Neural cell (in vitro differentiated cells): Measurements from ENCODE around the gene MLST8. TPM values are rescaled to one million over a fixed set of nuclear protein-coding genes. Genes with fewer than 3 reads are reported as not detected.

Experiments
- H2AFZ ChIP-seq: fragments of 200-600, 300-800 bp; sonication (generic), shearing (Covaris generic); 2 replicates; pipeline ENCODE4 v1.6.0; 2014; ENCODE audit warnings: low read depth, mild to moderate bottlenecking, antibody characterized with exemption, low read length, moderate library complexity
- H3F3A ChIP-seq: fragments of 200-600 bp; shearing (Covaris generic); 2 replicates; pipeline ENCODE4 v1.6.1; 2016; ENCODE audit warnings: mild to moderate bottlenecking, moderate library complexity, mixed read lengths, antibody characterized with exemption, low read length; ENCODE audit not compliant: insufficient read depth, poor library complexity, severe bottlenecking
- H3K27ac ChIP-seq: fragments of 200-600, 300-800 bp; sonication (generic), shearing (Covaris generic); 2 replicates; pipeline ENCODE4 v1.5.1; 2014; ENCODE audit warnings: mild to moderate bottlenecking, low read length, moderate library complexity
- H3K27me3 ChIP-seq: fragments of 300-800, 200-600 bp; sonication (generic), shearing (Covaris generic); 2 replicates; pipeline ENCODE4 v1.6.0; 2014; ENCODE audit warnings: mild to moderate bottlenecking, low read depth, low read length, moderate library complexity; ENCODE audit not compliant: insufficient read depth
- H3K36me3 ChIP-seq: fragments of 300-800, 200-600 bp; sonication (generic), shearing (Covaris generic); 2 replicates; pipeline ENCODE4 v1.5.1; 2014; ENCODE audit warnings: mild to moderate bottlenecking, antibody characterized with exemption, low read length, moderate library complexity; ENCODE audit not compliant: insufficient read depth
- H3K4me2 ChIP-seq: fragments of 300-800, 200-600 bp; sonication (generic), shearing (Covaris generic); 2 replicates; pipeline ENCODE4 v1.6.0; 2014; ENCODE audit warnings: mild to moderate bottlenecking, low read length
- H3K4me3 ChIP-seq: fragments of 300-800, 200-600 bp; sonication (generic), shearing (Covaris generic); 2 replicates; pipeline ENCODE4 v1.5.1; 2014; ENCODE audit warnings: mild to moderate bottlenecking, low read length, moderate library complexity
- H3K79me2 ChIP-seq: fragments of 200-600 bp; shearing (Covaris generic); replicated peaks from 2 replicates; pipeline ENCODE4 v1.6.0; 2014; ENCODE audit warnings: mild to moderate bottlenecking, low read length, moderate library complexity; ENCODE audit not compliant: insufficient read depth
- H3K9ac ChIP-seq: fragments of 300-800, 200-600 bp; sonication (generic), shearing (Covaris generic); 2 replicates; pipeline ENCODE4 v1.6.1; 2016; ENCODE audit warnings: mild to moderate bottlenecking, low read length, mixed read lengths
- H3K9me2 ChIP-seq: fragments of 200-600 bp; shearing (Covaris generic); 2 replicates; pipeline ENCODE4 v1.6.1; 2016; ENCODE audit warnings: mild to moderate bottlenecking, low read length, mixed read lengths; ENCODE audit not compliant: insufficient read depth
- H3K9me3 ChIP-seq: fragments of 200-600, 300-800 bp; sonication (generic), shearing (Covaris generic); 2 replicates; pipeline ENCODE4 v1.6.1; 2016; ENCODE audit warnings: mild to moderate bottlenecking, mixed run types, low read length, moderate library complexity, mixed read lengths
- H4K20me1 ChIP-seq: fragments of 200-600 bp; shearing (Covaris generic); 2 replicates; pipeline ENCODE4 v1.6.1; 2016; ENCODE audit warnings: mild to moderate bottlenecking, mixed run types; ENCODE audit not compliant: insufficient read depth
- CTCF ChIP-seq: fragments of 450-650 bp; IDR thresholded peaks from 2 replicates; pipeline ENCODE4 v1.5.1; 2014; ENCODE audit warnings: antibody characterized with exemption, mild to moderate bottlenecking, moderate library complexity; ENCODE audit not compliant: poor library complexity, severe bottlenecking
- EP300 ChIP-seq: fragments of 450-650 bp; conservative IDR thresholded peaks from 2 replicates; pipeline ENCODE4 v1.6.1; 2014; ENCODE audit warnings: antibody characterized with exemption, mild to moderate bottlenecking, moderate library complexity; ENCODE audit not compliant: poor library complexity, severe bottlenecking
- EZH2 ChIP-seq: fragments of 200-600, 300-800 bp; shearing (Covaris generic), sonication (generic); IDR thresholded peaks from 2 replicates; pipeline ENCODE4 v1.6.1; 2014; ENCODE audit warnings: antibody characterized with exemption, low read length, borderline replicate concordance, mild to moderate bottlenecking; ENCODE audit not compliant: insufficient read depth, poor library complexity, severe bottlenecking
- MXI1 ChIP-seq: fragments of 450-650 bp; conservative IDR thresholded peaks from 2 replicates; pipeline ENCODE4 v1.6.1; 2014; ENCODE audit warnings: antibody characterized with exemption, mild to moderate bottlenecking; ENCODE audit not compliant: poor library complexity, severe bottlenecking
- POLR2AphosphoS5 ChIP-seq: IDR thresholded peaks from 2 replicates; pipeline ENCODE4 v1.6.1; 2012
- RAD21 ChIP-seq: fragments of 450-650 bp; conservative IDR thresholded peaks from 2 replicates; pipeline ENCODE4 v1.6.1; 2014; ENCODE audit warnings: antibody characterized with exemption, mild to moderate bottlenecking, moderate library complexity
- SMC3 ChIP-seq: fragments of 450-650 bp; conservative IDR thresholded peaks from 2 replicates; pipeline ENCODE4 v1.6.1; 2014; ENCODE audit warnings: antibody characterized with exemption, mild to moderate bottlenecking, moderate library complexity; ENCODE audit not compliant: poor library complexity
- TAF1 ChIP-seq: IDR thresholded peaks from 2 replicates; pipeline ENCODE4 v1.6.1; 2012; ENCODE audit warnings: low read depth
- polyA plus RNA-seq: library from polyadenylated mRNA; depleted of rRNA; stranded (reverse); fragments of >200 nt; gene quantifications from 2 replicates; pipeline ENCODE4 v1.2.3, GENCODE V29; 2014
- TF ChIP-seq, protein P1 (sequence below): IDR thresholded peaks from 2 replicates; pipeline ENCODE4 v1.6.1; 2012; ENCODE audit warnings: borderline replicate concordance

MLST8 gene
- polyA plus RNA-seq, 1 donor from 2014 or later, result 13.5 TPM

GRCh38 chr16:2188395-2188794 is 16.9 kb upstream of the MLST8 start:
- Histone ChIP-seq H3K9ac (no peak overlapping the region), H3K27ac (no peak overlapping the region), H2AFZ (no peak overlapping the region), H3K4me3 (no peak overlapping the region), H3K9me2 (no peaks in the 10 kb centered on the region), H3K27me3 (no peaks in the 10 kb centered on the region), H4K20me1 (no peaks in the 10 kb centered on the region), H3K79me2 (no peaks in the 10 kb centered on the region), H3F3A (no peaks in the 10 kb centered on the region), H3K4me2 (no peak overlapping the region), H3K9me3 (no peaks in the 10 kb centered on the region), H3K36me3 (no peaks in the 10 kb centered on the region)
- TF ChIP-seq EZH2 (no peak), RAD21 (no peak), CTCF (no peak), POLR2AphosphoS5 (no peak), MXI1 (no peak), TAF1 (no peak), EP300 (no peak), SMC3 (no peak)
- TF ChIP-seq, protein P1, sequence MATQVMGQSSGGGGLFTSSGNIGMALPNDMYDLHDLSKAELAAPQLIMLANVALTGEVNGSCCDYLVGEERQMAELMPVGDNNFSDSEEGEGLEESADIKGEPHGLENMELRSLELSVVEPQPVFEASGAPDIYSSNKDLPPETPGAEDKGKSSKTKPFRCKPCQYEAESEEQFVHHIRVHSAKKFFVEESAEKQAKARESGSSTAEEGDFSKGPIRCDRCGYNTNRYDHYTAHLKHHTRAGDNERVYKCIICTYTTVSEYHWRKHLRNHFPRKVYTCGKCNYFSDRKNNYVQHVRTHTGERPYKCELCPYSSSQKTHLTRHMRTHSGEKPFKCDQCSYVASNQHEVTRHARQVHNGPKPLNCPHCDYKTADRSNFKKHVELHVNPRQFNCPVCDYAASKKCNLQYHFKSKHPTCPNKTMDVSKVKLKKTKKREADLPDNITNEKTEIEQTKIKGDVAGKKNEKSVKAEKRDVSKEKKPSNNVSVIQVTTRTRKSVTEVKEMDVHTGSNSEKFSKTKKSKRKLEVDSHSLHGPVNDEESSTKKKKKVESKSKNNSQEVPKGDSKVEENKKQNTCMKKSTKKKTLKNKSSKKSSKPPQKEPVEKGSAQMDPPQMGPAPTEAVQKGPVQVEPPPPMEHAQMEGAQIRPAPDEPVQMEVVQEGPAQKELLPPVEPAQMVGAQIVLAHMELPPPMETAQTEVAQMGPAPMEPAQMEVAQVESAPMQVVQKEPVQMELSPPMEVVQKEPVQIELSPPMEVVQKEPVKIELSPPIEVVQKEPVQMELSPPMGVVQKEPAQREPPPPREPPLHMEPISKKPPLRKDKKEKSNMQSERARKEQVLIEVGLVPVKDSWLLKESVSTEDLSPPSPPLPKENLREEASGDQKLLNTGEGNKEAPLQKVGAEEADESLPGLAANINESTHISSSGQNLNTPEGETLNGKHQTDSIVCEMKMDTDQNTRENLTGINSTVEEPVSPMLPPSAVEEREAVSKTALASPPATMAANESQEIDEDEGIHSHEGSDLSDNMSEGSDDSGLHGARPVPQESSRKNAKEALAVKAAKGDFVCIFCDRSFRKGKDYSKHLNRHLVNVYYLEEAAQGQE, result no peak

DNA sequence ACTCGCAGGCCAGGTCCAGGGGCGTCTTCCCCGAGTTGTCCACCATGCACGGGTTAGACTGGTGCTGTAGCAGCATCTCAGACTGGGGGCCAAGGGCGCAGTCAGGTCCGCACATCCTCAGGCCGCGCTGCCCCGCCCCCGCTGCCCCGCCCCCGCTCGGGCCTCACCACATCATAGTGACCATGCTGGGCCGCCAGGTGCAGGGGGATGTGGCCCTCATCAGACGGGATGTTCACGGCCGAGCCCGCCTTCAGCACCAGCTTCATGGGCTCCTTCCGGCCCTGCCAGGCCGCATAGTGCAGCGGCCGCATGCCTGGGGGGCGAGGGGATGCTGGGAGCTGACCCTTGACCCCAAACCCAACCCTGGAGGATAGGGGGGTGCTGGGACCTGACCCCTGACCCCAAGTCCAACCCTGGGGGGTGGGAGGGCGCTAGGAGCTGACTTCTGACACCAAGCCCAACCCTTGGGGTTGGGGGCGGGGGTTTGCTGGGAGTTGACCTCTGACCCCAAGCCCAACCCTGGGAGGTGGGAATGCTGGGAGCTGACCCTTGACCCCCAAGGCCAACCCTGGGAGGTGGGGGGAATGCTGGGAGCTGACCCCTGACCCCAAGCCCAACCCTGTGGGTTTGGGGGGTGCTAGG is 15.9 kb upstream of the MLST8 start:
- TF ChIP-seq SMC3, result no peak

More for the DNA sequence above, 15.9 kb upstream of the MLST8 start:
- Histone ChIP-seq H3K4me2 (no peak overlapping the region), H3K9me3 (no peaks in the 10 kb centered on the region), H3K27me3 (no peaks in the 10 kb centered on the region), H3K9me2 (no peaks in the 10 kb centered on the region), H3K36me3 (no peaks in the 10 kb centered on the region), H2AFZ (no peak overlapping the region), H3K79me2 (no peaks in the 10 kb centered on the region), H3K9ac (no peak overlapping the region), H4K20me1 (no peaks in the 10 kb centered on the region), H3K27ac (no peak overlapping the region), H3F3A (no peaks in the 10 kb centered on the region), H3K4me3 (no peak overlapping the region)
